K562 (cell line): ENCODE results near the gene LRRC27. TPM values are rescaled to one million over a fixed set of nuclear protein-coding genes. Genes with fewer than 3 reads are reported as not detected.

ENCODE experiments used
- ATAC-seq: fragments of 200-7000 bp; cut with Tn5 transposase; 3 replicates; pipeline ENCODE4 v1.9.1; 2020; ENCODE audit warnings: moderate library complexity
- BruUV-seq: library from RNA; stranded (reverse); fragments of 400-500 nt; replicated peaks from 2 replicates; lab custom pipeline; 2021; lab: Mats Ljungman, UMichigan
- CTCF ChIA-PET: fragments of 300-600 bp; formaldehyde crosslinking; extraction: SDS; loops from one replicate; lab custom pipeline; 2021; ENCODE audit warnings: low intra/inter-chr PET ratio; lab: Yijun Ruan, JAX
- POLR2A ChIA-PET: fragments of 300-600, 350-650 bp; sonication (Branson Sonifier 250); formaldehyde crosslinking; extraction: SDS; loops from one replicate; lab custom pipeline; 2021; ENCODE audit warnings: antibody characterized with exemption, inconsistent platforms; lab: Yijun Ruan, JAX
- DNase-seq, 4 experiments: peaks; one replicate each; pipeline versions ENCODE4 v3.0.0 to v3.0.0-alpha.2; 2011 to 2018; ENCODE audit warnings: low spot score in 3 of 4, mixed read lengths in 3 of 4; ENCODE audit errors: extremely low read depth in 1 of 4
- FAIRE-seq: peaks from 2 replicates; lab custom pipeline; 2011; peaks lifted over from hg19 to GRCh38; lab: Jason Lieb, UNC
- H2AFZ ChIP-seq: 2 replicates; pipeline ENCODE4 v1.6.0; 2011; ENCODE audit warnings: low read depth, low read length, control low read depth, inconsistent platforms
- H3K27ac ChIP-seq: fragments of 200-600 bp; 3 replicates; pipeline ENCODE4 v1.8.0; 2011; ENCODE audit warnings: low read depth, mild to moderate bottlenecking, control low read depth, inconsistent platforms, low read length, moderate library complexity, mixed read lengths; ENCODE audit errors: extremely low read depth
- H3K27me3 ChIP-seq, 2 experiments: fragments of 300-600 bp in 1 of 2; 2 replicates in 1 of 2; 3 replicates in 1 of 2; pipeline versions ENCODE4 v1.6.0 to v1.8.0; 2011; ENCODE audit warnings: inconsistent platforms in 2 of 2, low read length in 2 of 2, mild to moderate bottlenecking in 1 of 2, mixed read lengths in 1 of 2, moderate library complexity in 1 of 2; ENCODE audit not compliant: control insufficient read depth in 2 of 2, insufficient read depth in 2 of 2
- H3K36me3 ChIP-seq: fragments of 300-600 bp; 3 replicates; pipeline ENCODE4 v1.8.0; 2011; ENCODE audit warnings: mild to moderate bottlenecking, low read length, inconsistent platforms; ENCODE audit not compliant: control insufficient read depth, insufficient read depth
- H3K4me1 ChIP-seq, 2 experiments: fragments of 200-600 bp in 1 of 2; replicated peaks in 1 of 2; 2 replicates in 1 of 2; 3 replicates in 1 of 2; pipeline versions ENCODE4 v1.5.1 to v1.8.0; 2011; ENCODE audit warnings: inconsistent platforms in 2 of 2, low read length in 2 of 2, mild to moderate bottlenecking in 1 of 2, mixed read lengths in 1 of 2, moderate library complexity in 1 of 2; ENCODE audit not compliant: control insufficient read depth in 2 of 2, insufficient read depth in 2 of 2
- H3K4me2 ChIP-seq: 2 replicates; pipeline ENCODE4 v1.6.1; 2011; ENCODE audit warnings: low read length, control low read depth, inconsistent platforms, mixed read lengths; ENCODE audit not compliant: insufficient read depth
- H3K4me3 ChIP-seq: fragments of 200-600 bp; sonication (generic), shearing (Covaris generic); 2 replicates; pipeline ENCODE4 v1.5.1; 2016; ENCODE audit warnings: control low read depth, inconsistent platforms
- H3K79me2 ChIP-seq: fragments of 200-600 bp; 3 replicates; pipeline ENCODE4 v1.8.0; 2011; ENCODE audit warnings: low read length, inconsistent platforms; ENCODE audit not compliant: control insufficient read depth, insufficient read depth
- H3K9ac ChIP-seq, 2 experiments: 2 replicates each; pipeline versions ENCODE4 v1.6.0 to v1.6.1; 2011; ENCODE audit warnings: low read depth in 2 of 2, low read length in 2 of 2, control low read depth in 1 of 2, inconsistent platforms in 1 of 2, mild to moderate bottlenecking in 1 of 2, mixed read lengths in 1 of 2; ENCODE audit not compliant: insufficient read depth in 1 of 2
- H3K9me1 ChIP-seq: one replicate; pipeline ENCODE4 v1.6.0; 2011; ENCODE audit warnings: inconsistent platforms, mild to moderate bottlenecking, low read length, moderate library complexity; ENCODE audit not compliant: control insufficient read depth, insufficient read depth
- H3K9me3 ChIP-seq: replicated peaks from 2 replicates; pipeline ENCODE4 v1.5.1; 2011; ENCODE audit warnings: low read depth, low read length, inconsistent platforms; ENCODE audit not compliant: control insufficient read depth, insufficient read depth
- H4K20me1 ChIP-seq: replicated peaks from 2 replicates; pipeline ENCODE4 v1.6.1; 2011; ENCODE audit warnings: low read length, inconsistent platforms, mixed read lengths; ENCODE audit not compliant: control insufficient read depth, insufficient read depth
- GABPB1 ChIP-seq: sonication (generic); formaldehyde crosslinking; IDR thresholded peaks from 2 replicates; pipeline ENCODE4 v1.8.0; 2022; ENCODE audit warnings: mild to moderate bottlenecking, missing genetic modification reagents
- MAFG ChIP-seq: fragments of 450-650 bp; conservative IDR thresholded peaks from 2 replicates; pipeline ENCODE4 v1.6.1; 2016; ENCODE audit warnings: missing genetic modification characterization, missing compliant biosample characterization
- RBM34 ChIP-seq: fragments of 200-400 bp; formaldehyde crosslinking; IDR thresholded peaks from 2 replicates; pipeline ENCODE4 v1.6.1; 2018; ENCODE audit warnings: low read length, borderline replicate concordance; ENCODE audit not compliant: insufficient read depth
- RBM39 ChIP-seq: fragments of 200-400 bp; formaldehyde crosslinking; optimal IDR thresholded peaks from 2 replicates; pipeline ENCODE3; 2018; ENCODE audit warnings: low read depth, low read length
- STAT5B ChIP-seq: fragments of 250-450 bp; sonication (Bioruptor Pico); IDR thresholded peaks from 2 replicates; pipeline ENCODE4 v1.8.0; 2021; ENCODE audit warnings: mild to moderate bottlenecking, inconsistent platforms
- ZNF217 ChIP-seq: sonication (generic); formaldehyde crosslinking; IDR thresholded peaks from 2 replicates; pipeline ENCODE4 v1.8.0; 2022; ENCODE audit warnings: mild to moderate bottlenecking, missing genetic modification reagents
- WGBS: fragments of 100-300 bp; shearing (Covaris generic); methylation state at CpG from one replicate; pipeline ENCODE4 v1.1.6; 2016; ENCODE audit warnings: low coverage, mixed read lengths; ENCODE audit not compliant: insufficient coverage; ENCODE audit errors: missing lambda C conversion rate; 5-methylcytosine and 5-hydroxymethylcytosine counted together
- in situ Hi-C: fragments of 300-500 bp; cut with MboI; formaldehyde crosslinking; loops from 4 replicates; pipeline ENCODE4 v1.15.0; 2018; ENCODE audit warnings: inconsistent platforms, mixed read lengths
- intact Hi-C: fragments of 100-400 bp; cut with micrococcal nuclease; formaldehyde crosslinking; loops from 2 replicates; pipeline ENCODE4 v1.14.2; 2022
- polyA plus RNA-seq, 8 experiments: library from polyadenylated mRNA; depleted of rRNA in 4 of 8; stranded (reverse) in 5 of 8; unstranded in 3 of 8; fragments of >200 nt; fragmentation: Nextera tagmentation in 2 of 8; fragmentation: Illumina TruSeq in 1 of 8; extraction: Ambion mirVana in 2 of 8; extraction: Trizol in 1 of 8; gene quantifications; 2 replicates each; pipeline versions ENCODE4 v1.2.1 to v1.2.3, GENCODE V29; 2011 to 2014; ENCODE audit warnings: inconsistent platforms in 1 of 8, missing spikeins in 1 of 8
- total RNA-seq, 7 experiments: library from RNA; depleted of rRNA in 6 of 7; stranded (reverse); fragments of >200 nt in 6 of 7; fragmentation: Illumina TruSeq in 2 of 7; extraction: Trizol in 2 of 7; gene quantifications; 2 replicates each; pipeline versions ENCODE4 v1.2.1 to v1.2.3, GENCODE V29; 2011 to 2021; ENCODE audit warnings: low replicate concordance in 1 of 7

The LRRC27 gene
- total and polyA plus RNA-seq, 9 of the 15 experiments (the other 6 are each of a cell fraction or from before 2014, with no cell fraction given): 0.10 to 2.7 (median 1.4) TPM

- H3K9me3 ChIP-seq: no peaks in the 10 kb centered on the region; the same call in 1 of the 2 replicates
- no peaks in the 10 kb centered on the region for H3K79me2 ChIP-seq
- no peak overlapping the region for H3K9ac ChIP-seq
- 37% methylated on average over 7 of the region's 15 CpGs for WGBS
- no peak for TF ChIP-seq RBM39
- no peak for TF ChIP-seq MAFG (tag)
- no peak for TF ChIP-seq STAT5B (CRISPR knock-in tag)
- TF ChIP-seq RBM34: no peak
- no peak for TF ChIP-seq GABPB1 (CRISPR knock-in tag)
- no peak for TF ChIP-seq ZNF217 (CRISPR knock-in tag)
- ChIA-PET POLR2A (interaction anchor here (1.1 kb wide), 1 partner anchor 269 kb away, joined by 4 read pairs; no protein-coding TSS in a partner anchor), CTCF (no interaction called here)
- no peaks in the 10 kb centered on the region for H4K20me1 ChIP-seq
- no peak for FAIRE-seq
- H3K4me3 ChIP-seq: no peak overlapping the region
- no peak for ATAC-seq
- no peaks in the 10 kb centered on the region for H3K9me1 ChIP-seq
- peaks cover 0 to 8% of the 10 kb centered on the region in 2 experiments; a peak in 1 of 5 replicates for H3K27me3 ChIP-seq
- H3K27ac ChIP-seq: no peak overlapping the region
- no peak overlapping the region for H3K4me2 ChIP-seq
- in situ Hi-C loops (no loop called here), intact Hi-C loops (no loop called here)
- H3K36me3 ChIP-seq: no peaks in the 10 kb centered on the region
- no TSS peak for BruUV-seq
- DNase-seq: no peak
- peaks cover 0 to 13% of the 10 kb centered on the region in 2 experiments; a peak in 1 of 5 replicates for H3K4me1 ChIP-seq
- H2AFZ ChIP-seq: no peak overlapping the region
These were observed 29.6 kb downstream of the LRRC27 start for GRCh38 chr10:132361581-132362101.
